DMS114 treated with DMSO at 0.1 percent for 48 hours (cell line): ENCODE results near the gene MCU.
"Not testable (repeated sequence)": the region's sequence is repeated elsewhere in the genome, so short reads cannot be mapped to it uniquely, and the experiment has no call there.

Source experiments
- DNase-seq: peaks from one replicate; lab custom pipeline; 2025; ENCODE audit not compliant: unreplicated experiment; lab: John Stamatoyannopoulos, UW

The MCU gene

DNA sequence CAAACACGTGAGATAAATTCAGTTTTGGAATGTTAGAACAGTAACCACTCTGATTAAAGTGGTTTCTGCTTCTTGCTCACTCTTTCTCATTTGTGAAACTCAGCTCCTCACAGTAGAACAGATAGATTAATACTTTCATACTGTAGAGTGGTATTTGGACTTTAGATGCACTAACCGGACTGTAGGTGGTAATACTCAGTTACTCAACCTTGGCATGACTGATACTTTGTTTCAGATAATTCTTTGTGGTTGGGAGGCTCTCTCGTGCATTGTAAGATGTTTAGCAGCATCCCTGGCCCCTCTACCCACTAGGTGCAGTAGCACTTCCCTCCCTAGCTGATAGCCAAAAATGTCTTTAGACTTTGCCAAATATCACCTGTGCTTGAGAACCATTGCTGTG is 37.6 kb downstream of the MCU start:
- DNase-seq = no peak

DNA sequence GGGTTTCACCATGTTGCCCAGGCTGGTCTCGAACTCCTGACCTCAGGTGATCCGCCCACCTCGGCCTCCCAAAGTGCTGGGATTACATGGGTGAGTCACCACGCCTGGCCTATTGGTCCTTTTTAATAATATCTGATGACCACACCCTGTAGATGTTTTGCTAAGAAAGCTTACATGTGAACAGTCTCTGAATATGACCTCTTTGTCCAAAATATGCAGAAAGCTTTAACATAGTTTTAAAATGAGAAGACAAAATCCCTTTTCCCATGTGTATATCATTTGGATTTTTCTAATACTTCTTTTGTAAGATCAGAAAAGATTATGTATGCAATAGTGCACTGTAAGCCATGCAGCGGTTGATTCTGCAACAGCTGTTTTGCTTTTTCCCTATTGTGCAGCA is 38.5 kb downstream of the MCU start:
- no peak for DNase-seq

DNA sequence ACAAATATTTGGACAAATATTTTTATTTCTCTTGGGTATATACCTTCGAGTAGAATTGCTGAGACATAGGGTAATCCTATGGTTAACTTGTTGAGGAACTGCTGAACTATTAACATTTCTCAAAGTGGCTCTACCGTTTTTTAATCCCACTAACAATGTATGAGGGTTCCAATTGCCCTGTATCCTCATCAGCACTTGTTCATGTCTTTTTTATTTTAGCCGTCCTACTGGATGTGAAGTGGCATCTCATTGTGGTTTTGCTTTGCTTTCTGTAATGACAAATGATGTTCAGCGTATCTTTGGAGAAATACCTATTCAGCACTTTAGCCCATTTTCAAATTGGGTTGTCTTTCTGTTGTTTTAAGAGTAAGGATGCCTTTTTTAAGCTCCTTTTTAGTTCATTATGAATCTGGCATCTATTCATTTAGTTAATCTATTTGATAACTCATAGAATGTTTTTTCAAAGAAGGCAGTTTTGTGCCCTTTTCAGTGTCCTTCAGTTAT is 40.0 kb downstream of the MCU start:
- no peak for DNase-seq

- no peak for DNase-seq
These were observed 40.6 kb downstream of the MCU start for GRCh38 chr10:72732521-72732920.

DNA sequence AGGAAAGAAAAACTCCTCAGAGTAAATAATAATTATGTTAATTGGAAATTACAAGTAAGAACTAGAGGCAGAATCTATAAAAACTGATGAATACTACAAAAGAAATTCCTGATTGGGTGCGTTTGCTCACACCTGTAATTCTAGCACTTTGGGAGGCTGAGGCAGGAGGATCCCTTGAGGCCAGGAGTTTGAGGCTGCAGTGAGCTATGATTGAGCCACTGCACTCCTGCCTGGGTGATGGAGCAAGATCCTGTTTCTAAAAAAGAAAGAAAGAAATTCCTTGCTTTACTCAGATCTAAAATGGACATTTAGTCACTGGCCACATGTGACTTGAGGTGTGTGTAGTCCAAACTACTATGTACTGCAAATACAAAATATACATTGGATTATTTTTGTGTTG is 42.0 kb downstream of the MCU start:
- no peak for DNase-seq

- no peak for DNase-seq
These were observed 43.5 kb downstream of the MCU start for GRCh38 chr10:72735288-72735936.

- DNase-seq = no peak
These were observed 44.4 kb downstream of the MCU start for GRCh38 chr10:72736176-72736827.

DNA sequence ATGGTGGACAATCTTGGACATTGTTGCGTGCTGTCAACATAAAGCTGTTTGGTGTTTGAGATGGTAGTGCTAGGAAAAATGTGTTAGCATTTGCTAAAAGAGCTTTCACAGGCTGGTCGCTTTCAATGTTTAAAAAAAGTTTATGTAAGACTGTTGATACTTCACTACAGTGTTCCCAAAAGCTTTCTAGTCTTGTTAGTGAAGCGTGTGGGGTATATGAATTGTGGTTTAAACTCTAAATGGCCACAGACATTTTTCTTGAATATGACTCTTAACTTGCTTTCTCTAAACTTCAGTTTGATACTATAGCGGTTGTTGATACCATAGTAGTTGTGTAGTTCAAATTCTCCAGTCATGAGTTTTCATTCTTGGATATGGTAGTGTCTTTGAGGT is 44.9 kb downstream of the MCU start:
- DNase-seq = no peak

GRCh38 chr10:72737357-72737756 is 45.4 kb downstream of the MCU start:
- DNase-seq = not testable (repeated sequence)

DNA sequence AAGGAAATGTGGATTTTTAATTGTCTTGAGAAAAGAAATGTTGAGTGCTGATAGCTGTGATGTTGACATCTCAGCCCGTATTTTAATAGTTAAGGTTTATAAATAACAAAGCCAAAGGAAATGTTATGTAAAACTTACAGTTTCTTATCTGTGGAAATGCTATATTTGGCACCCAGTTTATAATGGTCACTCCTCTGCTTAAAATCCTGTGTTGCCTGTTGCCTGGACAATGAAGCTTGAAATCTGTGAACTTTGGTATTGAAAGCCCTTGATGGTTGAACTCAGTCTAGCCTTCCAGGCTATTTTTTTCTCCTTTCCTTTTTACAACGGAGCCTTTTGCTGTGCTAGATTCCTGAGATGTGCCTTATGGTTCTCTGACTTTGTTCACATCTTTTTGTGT is 46.5 kb downstream of the MCU start:
- DNase-seq = no peak

GRCh38 chr10:72740528-72740927 is 48.6 kb downstream of the MCU start:
- DNase-seq = no peak

GRCh38 chr10:72742092-72742491 is 50.1 kb downstream of the MCU start:
- DNase-seq = no peak

GRCh38 chr10:72742797-72743196 is 50.9 kb downstream of the MCU start:
- no peak for DNase-seq

DNA sequence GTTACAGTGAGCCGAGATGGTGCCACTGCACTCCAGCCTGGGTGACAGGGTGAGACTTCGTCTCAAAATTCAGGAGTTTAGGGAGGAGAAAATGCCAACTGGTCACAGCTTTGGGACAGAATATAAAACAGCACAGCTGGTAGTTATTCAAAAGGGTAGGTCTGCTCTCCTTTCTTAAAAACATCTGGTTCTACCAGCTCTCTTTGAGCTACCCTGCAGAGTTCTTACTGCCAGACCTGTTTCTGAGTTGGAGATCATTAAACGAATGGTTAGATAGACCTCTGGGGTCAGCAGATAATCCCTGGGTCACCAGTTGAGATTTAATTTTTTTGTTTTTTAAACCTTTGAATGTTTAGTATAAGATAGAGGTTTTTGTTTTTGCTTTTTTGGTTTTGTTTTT is 52.6 kb downstream of the MCU start:
- no peak for DNase-seq

GRCh38 chr10:72746426-72747363 is 54.8 kb downstream of the MCU start:
- DNase-seq = no peak

- no peak for DNase-seq
These were observed 55.6 kb downstream of the MCU start for GRCh38 chr10:72747521-72747920.

- DNase-seq = no peak
These were observed 61.9 kb downstream of the MCU start for GRCh38 chr10:72753760-72754231.

DNA sequence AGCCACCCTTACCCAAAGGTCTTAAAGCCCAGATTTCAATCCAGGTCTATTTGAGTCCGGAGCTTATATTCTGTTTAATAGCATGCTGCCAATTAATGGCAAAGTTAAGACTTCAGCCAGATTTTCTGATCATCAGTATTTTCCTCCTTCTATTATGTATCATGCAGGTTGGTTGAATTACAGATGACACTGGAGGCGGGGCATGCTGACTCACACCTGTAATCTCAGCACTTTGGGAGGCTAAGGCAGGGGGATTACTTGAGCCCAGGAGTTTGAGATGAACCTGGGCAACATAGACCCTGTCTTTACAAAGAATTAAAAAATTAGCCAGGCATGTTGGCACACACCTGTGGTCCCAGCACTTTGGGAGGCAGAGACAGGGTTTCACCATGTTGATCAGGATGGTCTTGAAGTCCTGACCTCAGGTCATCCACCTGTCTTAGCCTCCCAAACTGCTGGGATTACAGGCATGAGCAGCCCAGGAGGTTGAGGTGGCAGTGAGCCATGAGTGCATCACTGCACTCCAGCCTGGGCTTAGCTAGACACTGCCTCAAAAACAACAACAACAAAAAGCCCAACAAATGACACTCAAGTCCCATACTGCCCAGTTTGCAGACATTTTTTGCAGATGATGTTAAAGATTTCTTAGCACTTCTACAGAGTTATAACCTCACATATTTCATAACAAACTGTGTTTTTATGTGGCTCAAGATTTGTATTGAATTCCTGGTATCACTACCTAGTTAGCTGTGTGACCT is 62.5 kb downstream of the MCU start:
- DNase-seq = no peak

- DNase-seq = no peak
These were observed 64.9 kb downstream of the MCU start for GRCh38 chr10:72756674-72757385.

- no peak for DNase-seq
These were observed 65.8 kb downstream of the MCU start for GRCh38 chr10:72757732-72758131.
